PC-9 (cell line): ENCODE results near the gene RB1. TPM values are rescaled to one million over a fixed set of nuclear protein-coding genes. Genes with fewer than 3 reads are reported as not detected.

ENCODE experiments used
- BruUV-seq: library from RNA; stranded (reverse); fragments of 400-500 nt; replicated peaks from 2 replicates; lab custom pipeline; 2021; lab: Mats Ljungman, UMichigan
- CTCF ChIA-PET: fragments of 300-600 bp; sonication (Branson Sonifier 250); formaldehyde crosslinking; loops from one replicate; lab custom pipeline; 2022; ENCODE audit warnings: antibody characterized with exemption; lab: Charles Lee
- POLR2A ChIA-PET: fragments of 300-600 bp; sonication (Branson Sonifier 250); formaldehyde crosslinking; loops from one replicate; lab custom pipeline; 2022; ENCODE audit warnings: antibody characterized with exemption; ENCODE audit not compliant: unreplicated experiment; lab: Charles Lee
- DNase-seq, 2 experiments: peaks; one replicate each; pipeline versions ENCODE4 v3.0.0 to v3.0.0-alpha.2; 2015 to 2022; ENCODE audit warnings: mixed read lengths in 1 of 2
- H2AFZ ChIP-seq: fragments of 200-600 bp; sonication (generic); 2 replicates; pipeline ENCODE4 v1.8.1; 2017; ENCODE audit warnings: antibody characterized with exemption
- H3F3A ChIP-seq: fragments of 200-600 bp; sonication (generic); 2 replicates; pipeline ENCODE4 v1.8.1; 2017; ENCODE audit warnings: antibody characterized with exemption, mild to moderate bottlenecking, low read depth; ENCODE audit not compliant: insufficient read depth
- H3K27ac ChIP-seq: fragments of 200-600 bp; sonication (generic); 2 replicates; pipeline ENCODE4 v1.6.1; 2016; ENCODE audit warnings: mixed run types
- H3K27me3 ChIP-seq: fragments of 200-600 bp; sonication (generic); 2 replicates; pipeline ENCODE4 v1.6.1; 2016; ENCODE audit warnings: low read depth, mixed run types; ENCODE audit not compliant: insufficient read depth
- H3K36me3 ChIP-seq: fragments of 200-600 bp; sonication (generic); 2 replicates; pipeline ENCODE4 v1.6.1; 2016; ENCODE audit warnings: low read depth, mixed run types
- H3K4me1 ChIP-seq: fragments of 200-600 bp; sonication (generic); replicated peaks from 2 replicates; pipeline ENCODE4 v1.6.1; 2016; ENCODE audit warnings: mixed run types; ENCODE audit not compliant: insufficient read depth
- H3K4me2 ChIP-seq: fragments of 200-600 bp; sonication (generic); 2 replicates; pipeline ENCODE4 v1.6.1; 2017; ENCODE audit warnings: mixed run types
- H3K4me3 ChIP-seq: fragments of 200-600 bp; sonication (generic); 2 replicates; pipeline ENCODE4 v1.6.1; 2016; ENCODE audit warnings: mixed run types
- H3K79me2 ChIP-seq: fragments of 200-600 bp; sonication (generic); 2 replicates; pipeline ENCODE4 v1.6.1; 2017; ENCODE audit warnings: low read depth, mixed run types
- H3K9me2 ChIP-seq: fragments of 200-600 bp; sonication (generic); 2 replicates; pipeline ENCODE4 v1.8.1; 2017; ENCODE audit warnings: mild to moderate bottlenecking; ENCODE audit not compliant: insufficient read depth
- H3K9me3 ChIP-seq: fragments of 200-600 bp; sonication (generic); 2 replicates; pipeline ENCODE4 v1.8.1; 2016; ENCODE audit warnings: low read depth; ENCODE audit not compliant: insufficient read depth
- H4K20me1 ChIP-seq: fragments of 200-600 bp; sonication (generic); 2 replicates; pipeline ENCODE4 v1.8.1; 2017; ENCODE audit not compliant: insufficient read depth
- EZH2 ChIP-seq: fragments of 200-600 bp; sonication (generic); IDR thresholded peaks from 2 replicates; pipeline ENCODE4 v1.8.0; 2017; ENCODE audit warnings: antibody characterized with exemption, low read depth
- intact Hi-C: fragments of 100-400 bp; cut with micrococcal nuclease; formaldehyde crosslinking; loops from one replicate; pipeline ENCODE4 v1.10.0; 2022; ENCODE audit not compliant: unreplicated experiment
- total RNA-seq: library from RNA; stranded (reverse); gene quantifications from 2 replicates; pipeline ENCODE4 v1.2.3, GENCODE V29; 2021
- TF ChIP-seq, protein P1 (sequence below): fragments of 200-600 bp; sonication (generic); conservative IDR thresholded peaks from 2 replicates; pipeline ENCODE4 v1.6.1; 2017; ENCODE audit warnings: mixed run types, antibody characterized with exemption, mild to moderate bottlenecking, moderate library complexity

Gene RB1
- total RNA-seq, 1 experiment from 2014 or later = 23.7 TPM

DNA sequence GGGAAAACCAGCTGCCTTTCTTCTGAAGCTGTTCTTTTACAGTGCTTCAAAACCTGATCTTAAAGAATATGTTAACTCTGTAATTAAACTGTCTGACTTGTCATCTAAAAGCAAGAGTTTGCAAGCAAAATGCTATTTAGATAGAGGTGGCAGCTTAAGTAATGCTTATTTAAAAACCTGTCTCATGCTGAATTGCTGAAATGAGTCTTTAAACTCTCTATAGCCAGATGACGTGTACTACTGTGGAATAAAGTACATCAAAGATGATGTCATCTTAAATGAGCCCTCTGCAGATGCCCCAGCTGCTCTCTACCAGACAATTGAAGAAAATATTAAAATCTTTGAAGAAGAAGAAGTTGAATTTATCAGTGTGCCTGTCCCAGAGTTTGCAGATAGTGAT lies 47.6 kb upstream of the RB1 start:
- no peaks in the 10 kb centered on the region for H3K9me2 ChIP-seq
- POLR2A ChIA-PET = no interaction called here
- H3K4me3 ChIP-seq = no peak overlapping the region
- H2AFZ ChIP-seq = no peak overlapping the region
- no peaks in the 10 kb centered on the region for H3K4me1 ChIP-seq
- CTCF ChIA-PET = interaction anchor here (0.7 kb wide), 1 partner anchor 270 kb away, joined by 3 read pairs; no protein-coding TSS in a partner anchor
- H4K20me1 ChIP-seq = no peaks in the 10 kb centered on the region
- H3K79me2 ChIP-seq = no peaks in the 10 kb centered on the region
- no peaks in the 10 kb centered on the region for H3F3A ChIP-seq
- no peak overlapping the region for H3K27ac ChIP-seq
- intact Hi-C loops = no loop called here
- TF ChIP-seq EZH2 = no peak
- TF ChIP-seq, protein P1, sequence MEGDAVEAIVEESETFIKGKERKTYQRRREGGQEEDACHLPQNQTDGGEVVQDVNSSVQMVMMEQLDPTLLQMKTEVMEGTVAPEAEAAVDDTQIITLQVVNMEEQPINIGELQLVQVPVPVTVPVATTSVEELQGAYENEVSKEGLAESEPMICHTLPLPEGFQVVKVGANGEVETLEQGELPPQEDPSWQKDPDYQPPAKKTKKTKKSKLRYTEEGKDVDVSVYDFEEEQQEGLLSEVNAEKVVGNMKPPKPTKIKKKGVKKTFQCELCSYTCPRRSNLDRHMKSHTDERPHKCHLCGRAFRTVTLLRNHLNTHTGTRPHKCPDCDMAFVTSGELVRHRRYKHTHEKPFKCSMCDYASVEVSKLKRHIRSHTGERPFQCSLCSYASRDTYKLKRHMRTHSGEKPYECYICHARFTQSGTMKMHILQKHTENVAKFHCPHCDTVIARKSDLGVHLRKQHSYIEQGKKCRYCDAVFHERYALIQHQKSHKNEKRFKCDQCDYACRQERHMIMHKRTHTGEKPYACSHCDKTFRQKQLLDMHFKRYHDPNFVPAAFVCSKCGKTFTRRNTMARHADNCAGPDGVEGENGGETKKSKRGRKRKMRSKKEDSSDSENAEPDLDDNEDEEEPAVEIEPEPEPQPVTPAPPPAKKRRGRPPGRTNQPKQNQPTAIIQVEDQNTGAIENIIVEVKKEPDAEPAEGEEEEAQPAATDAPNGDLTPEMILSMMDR = no peak
- H3K9me3 ChIP-seq = no peaks in the 10 kb centered on the region
- no peak for DNase-seq
- no TSS peak for BruUV-seq
- no peaks in the 10 kb centered on the region for H3K27me3 ChIP-seq
- peaks cover 4% of the 10 kb centered on the region; the same call in 1 of the 2 replicates for H3K36me3 ChIP-seq
- H3K4me2 ChIP-seq = no peak overlapping the region

DNA sequence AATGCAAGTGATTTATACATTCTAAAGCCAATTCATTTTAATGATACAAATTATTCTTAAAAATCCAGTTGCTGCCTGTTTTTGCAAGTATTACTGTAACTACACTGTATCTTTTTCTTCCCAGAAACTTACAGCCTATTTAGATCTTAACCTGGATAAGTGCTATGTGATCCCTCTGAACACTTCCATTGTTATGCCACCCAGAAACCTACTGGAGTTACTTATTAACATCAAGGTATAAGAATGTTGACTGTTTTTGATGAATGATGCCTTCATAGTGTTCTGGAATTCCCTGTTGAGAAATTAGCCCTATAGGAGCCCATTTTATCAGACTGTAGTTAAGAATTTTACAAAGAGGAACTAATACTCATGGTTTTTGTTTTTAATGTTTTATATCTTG lies 45.5 kb upstream of the RB1 start:
- H3K27me3 ChIP-seq = no peaks in the 10 kb centered on the region
- H3K4me1 ChIP-seq = no peaks in the 10 kb centered on the region
- no peaks in the 10 kb centered on the region for H3F3A ChIP-seq
- intact Hi-C loops = no loop called here
- H3K36me3 ChIP-seq = peaks cover 15% of the 10 kb centered on the region
- TF ChIP-seq, protein P1 = no peak
- TF ChIP-seq EZH2 = no peak
- no peak overlapping the region for H3K4me2 ChIP-seq
- CTCF ChIA-PET = no interaction called here
- H3K9me3 ChIP-seq = no peaks in the 10 kb centered on the region; the same call in 1 of the 2 replicates
- H4K20me1 ChIP-seq = no peaks in the 10 kb centered on the region
- no peaks in the 10 kb centered on the region for H3K79me2 ChIP-seq
- POLR2A ChIA-PET = no interaction called here
- no peaks in the 10 kb centered on the region for H3K9me2 ChIP-seq
- H3K27ac ChIP-seq = no peak overlapping the region
- no TSS peak for BruUV-seq
- no peak overlapping the region for H2AFZ ChIP-seq
- no peak for DNase-seq
- H3K4me3 ChIP-seq = no peak overlapping the region

DNA sequence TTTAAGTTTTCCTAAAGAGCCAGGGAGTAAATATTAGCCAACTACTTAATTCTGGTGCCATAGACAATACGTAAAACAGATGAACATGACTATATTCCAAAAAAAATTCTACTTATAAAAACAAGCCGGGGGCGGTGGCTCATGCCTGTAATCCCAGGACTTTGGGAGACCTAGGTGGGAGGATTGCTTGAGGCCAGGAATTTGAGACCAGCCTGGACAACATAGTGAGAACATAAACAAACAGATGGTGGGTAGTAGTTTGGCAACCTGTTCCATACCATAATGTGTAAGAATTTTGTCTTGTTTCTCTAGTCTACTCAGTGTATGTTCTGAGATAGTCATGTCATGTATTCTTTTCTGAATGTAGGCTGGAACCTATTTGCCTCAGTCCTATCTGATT lies 45.1 kb upstream of the RB1 start:
- no peak for DNase-seq
- Histone ChIP-seq H3K4me2 (no peak overlapping the region), H3K27me3 (no peaks in the 10 kb centered on the region), H3K4me1 (no peaks in the 10 kb centered on the region), H3K27ac (no peak overlapping the region), H3K9me3 (no peaks in the 10 kb centered on the region; the same call in 1 of the 2 replicates), H3K79me2 (no peaks in the 10 kb centered on the region), H3K36me3 (peaks cover 18% of the 10 kb centered on the region), H4K20me1 (no peaks in the 10 kb centered on the region), H2AFZ (no peak overlapping the region), H3F3A (no peaks in the 10 kb centered on the region), H3K4me3 (no peak overlapping the region), H3K9me2 (no peaks in the 10 kb centered on the region)
- CTCF ChIA-PET = no interaction called here
- no peak for TF ChIP-seq EZH2
- TF ChIP-seq, protein P1 = no peak
- intact Hi-C loops = no loop called here
- POLR2A ChIA-PET = no interaction called here
- BruUV-seq = no TSS peak
